GM19324 (cell line): ENCODE results near the gene ERCC4.

Experiments
- ATAC-seq: cut with Tn5 transposase; IDR thresholded peaks from one replicate; pipeline ENCODE4 v1.9.1; 2021; ENCODE audit warnings: mild to moderate bottlenecking, moderate library complexity; ENCODE audit not compliant: unreplicated experiment, low FRiP score

ERCC4 gene

DNA sequence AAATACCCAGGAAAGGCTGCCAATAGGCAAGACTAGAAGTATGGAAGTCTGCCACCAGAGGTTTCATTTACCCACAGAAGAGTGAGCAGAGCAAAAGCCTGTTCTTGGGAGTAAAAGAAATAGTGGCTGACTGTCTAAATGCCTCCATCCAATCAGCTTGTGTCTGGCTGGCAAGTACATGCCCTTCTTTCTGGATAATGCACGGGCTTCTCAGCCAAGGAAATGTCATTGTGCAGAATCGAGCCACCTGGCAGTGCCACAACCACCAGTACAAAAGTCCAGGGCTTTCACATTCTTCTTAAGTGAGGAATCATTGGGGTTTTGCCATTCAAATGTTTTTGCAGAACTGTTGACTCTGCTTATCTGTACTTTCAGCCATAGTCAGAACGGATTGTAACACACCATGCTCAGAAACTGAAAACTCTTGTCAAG lies 10.1 kb upstream of the ERCC4 start:
- ATAC-seq, result no peak

DNA sequence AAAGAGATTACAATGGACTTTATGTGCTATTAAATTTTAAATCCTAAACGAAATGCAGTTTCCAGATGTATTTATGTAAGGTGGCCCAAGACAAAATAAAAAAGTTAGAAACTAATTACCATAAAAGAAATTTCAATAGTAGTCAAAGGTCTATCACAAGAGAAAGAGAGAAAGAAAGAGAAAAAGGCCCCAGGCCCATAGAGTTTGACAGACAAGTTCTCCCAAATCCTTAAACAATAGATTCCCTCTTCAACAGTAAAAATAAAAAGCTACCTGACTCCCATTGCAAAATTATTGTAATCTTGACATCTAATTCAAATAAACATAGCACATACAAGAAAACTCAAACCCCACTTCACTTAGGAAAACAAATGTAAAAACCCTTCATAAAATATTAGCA lies 8.6 kb upstream of the ERCC4 start:
- ATAC-seq, result no peak

DNA sequence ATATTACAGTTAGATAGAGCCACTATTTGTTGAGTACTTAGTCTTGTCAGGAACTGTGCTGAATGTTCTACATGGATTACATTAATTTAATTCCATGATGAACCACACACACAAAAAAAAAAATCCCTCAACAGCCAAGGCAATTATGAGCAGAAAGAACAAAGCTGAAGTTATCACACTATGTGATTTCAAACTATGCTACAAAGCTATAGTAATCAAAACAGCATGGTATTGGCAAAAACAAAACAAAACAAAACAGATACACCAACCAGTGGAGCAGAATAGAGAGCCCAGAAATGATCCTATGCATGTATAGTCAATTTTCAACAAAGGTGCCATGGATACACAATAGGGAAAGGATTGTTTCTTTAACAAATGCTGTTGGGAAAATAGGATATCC lies 8.1 kb upstream of the ERCC4 start:
- no peak for ATAC-seq

DNA sequence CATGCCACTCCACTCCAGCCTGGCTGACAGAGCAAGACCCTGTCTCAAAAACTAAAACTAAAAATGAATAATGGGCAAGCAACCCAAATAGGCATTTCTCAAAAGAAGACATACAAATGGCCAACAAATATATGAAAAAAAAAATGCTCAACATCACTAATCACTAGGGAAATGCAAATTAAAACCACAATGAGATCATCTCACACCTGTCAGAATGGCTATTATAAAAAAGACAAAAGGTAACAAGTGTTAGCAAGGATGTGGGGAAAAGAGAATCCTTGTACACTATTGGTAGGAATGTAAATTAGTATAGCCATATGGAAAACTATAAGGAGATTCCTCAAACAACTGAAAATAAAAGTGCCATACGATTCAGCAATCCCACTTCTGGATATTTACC lies 7.1 kb upstream of the ERCC4 start:
- ATAC-seq, result no peak

GRCh38 chr16:13913374-13914292 lies 6.3 kb upstream of the ERCC4 start:
- ATAC-seq, result no peak

DNA sequence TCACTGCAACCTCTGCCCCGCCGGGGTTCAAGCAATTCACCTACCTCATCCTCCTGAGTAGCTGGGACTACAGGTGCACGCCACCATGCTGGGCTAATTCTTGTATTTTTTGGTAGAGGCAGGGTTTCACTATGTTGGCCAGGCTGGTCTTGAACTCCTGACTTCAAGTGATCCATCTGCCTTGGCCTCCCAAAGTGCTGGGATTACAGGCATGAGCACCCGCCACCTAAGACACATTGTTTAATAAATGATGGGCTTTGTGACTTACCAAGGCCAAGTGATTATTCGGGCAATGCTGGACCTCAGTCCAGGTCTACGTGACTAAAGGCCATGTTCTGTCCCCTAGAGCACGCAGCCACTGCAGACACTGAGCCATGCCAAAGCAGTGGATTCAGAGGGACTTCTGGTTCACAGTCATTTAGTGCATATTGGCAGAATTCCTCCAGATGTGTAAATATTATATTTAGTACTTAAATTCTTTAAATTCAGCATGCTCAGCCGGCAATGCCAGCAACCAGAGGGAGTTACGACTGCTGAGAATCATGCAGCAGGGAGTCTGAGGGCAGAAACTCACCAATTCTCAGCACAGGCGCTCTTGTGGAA lies 4.8 kb upstream of the ERCC4 start:
- no peak for ATAC-seq

- ATAC-seq, result no peak
These were observed 648 bp upstream of the ERCC4 start for GRCh38 chr16:13919330-13919682.

GRCh38 chr16:13920510-13920818 lies 510 bp downstream of the ERCC4 start:
- ATAC-seq, result peak; percentile 0

GRCh38 chr16:13921328-13921727 lies 1.4 kb downstream of the ERCC4 start:
- no peak for ATAC-seq

DNA sequence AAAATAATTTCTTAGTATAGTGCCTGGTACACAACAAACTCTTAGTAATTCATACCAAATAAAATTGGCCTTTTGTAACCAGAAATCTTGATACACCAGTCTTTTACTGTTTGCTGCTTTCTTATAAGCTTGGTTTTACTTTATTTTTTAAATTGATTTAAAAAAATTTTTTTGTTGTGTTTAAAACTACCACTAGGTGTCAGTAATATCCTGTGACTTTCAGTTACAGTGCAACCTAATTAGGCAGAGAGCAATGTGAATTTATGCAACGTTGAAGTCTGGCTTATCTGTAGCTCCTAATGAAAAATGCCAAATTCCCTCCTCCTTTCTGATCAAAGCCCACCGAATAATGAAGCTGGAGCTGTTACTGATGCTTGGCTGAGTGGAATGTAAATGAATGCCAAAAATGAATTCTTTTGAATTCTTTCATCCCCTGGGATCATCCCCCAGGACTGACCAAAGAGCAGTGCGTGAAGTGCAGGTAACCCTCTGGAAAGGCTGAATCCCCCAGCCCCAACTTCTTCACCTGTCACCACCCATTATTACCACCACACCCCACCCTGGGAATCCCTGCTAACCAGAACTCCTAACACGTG lies 3.8 kb downstream of the ERCC4 start:
- ATAC-seq, result no peak

GRCh38 chr16:13926464-13926863 lies 6.5 kb downstream of the ERCC4 start:
- ATAC-seq, result no peak

GRCh38 chr16:13926891-13927290 lies 6.9 kb downstream of the ERCC4 start:
- ATAC-seq, result no peak

GRCh38 chr16:13928646-13929045 lies 8.7 kb downstream of the ERCC4 start:
- no peak for ATAC-seq

GRCh38 chr16:13931845-13932244 lies 11.9 kb downstream of the ERCC4 start:
- no peak for ATAC-seq

DNA sequence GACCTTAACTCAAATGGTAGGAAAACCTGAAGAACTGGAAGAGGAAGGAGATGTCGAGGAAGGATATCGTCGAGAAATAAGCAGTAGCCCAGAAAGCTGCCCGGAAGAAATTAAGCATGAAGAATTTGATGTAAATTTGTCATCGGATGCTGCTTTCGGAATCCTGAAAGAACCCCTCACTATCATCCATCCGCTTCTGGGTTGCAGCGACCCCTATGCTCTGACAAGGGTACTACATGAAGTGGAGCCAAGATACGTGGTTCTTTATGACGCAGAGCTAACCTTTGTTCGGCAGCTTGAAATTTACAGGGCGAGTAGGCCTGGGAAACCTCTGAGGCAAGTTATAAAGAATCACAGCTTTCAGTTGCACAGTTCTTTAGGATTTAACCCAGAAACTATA lies 15.5 kb downstream of the ERCC4 start:
- ATAC-seq, result no peak

DNA sequence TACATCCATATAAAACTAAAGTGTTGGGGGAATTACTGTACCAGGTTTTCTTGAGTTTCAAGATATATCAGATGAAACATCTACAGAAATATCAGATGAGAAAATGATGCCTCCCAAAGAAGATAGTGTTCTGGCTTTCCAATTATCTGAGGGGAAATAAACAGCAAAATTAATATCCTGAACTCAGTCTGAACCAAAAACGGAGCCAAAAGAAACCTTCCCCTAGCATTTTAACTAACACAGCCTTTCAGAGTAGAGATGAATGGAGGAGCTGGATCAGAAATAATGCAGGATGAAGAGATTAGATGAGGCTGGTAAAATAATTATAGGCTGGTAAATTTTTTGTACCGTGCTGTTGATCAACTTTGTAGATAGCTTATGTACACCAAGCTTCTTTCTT lies 16.2 kb downstream of the ERCC4 start:
- ATAC-seq, result no peak

DNA sequence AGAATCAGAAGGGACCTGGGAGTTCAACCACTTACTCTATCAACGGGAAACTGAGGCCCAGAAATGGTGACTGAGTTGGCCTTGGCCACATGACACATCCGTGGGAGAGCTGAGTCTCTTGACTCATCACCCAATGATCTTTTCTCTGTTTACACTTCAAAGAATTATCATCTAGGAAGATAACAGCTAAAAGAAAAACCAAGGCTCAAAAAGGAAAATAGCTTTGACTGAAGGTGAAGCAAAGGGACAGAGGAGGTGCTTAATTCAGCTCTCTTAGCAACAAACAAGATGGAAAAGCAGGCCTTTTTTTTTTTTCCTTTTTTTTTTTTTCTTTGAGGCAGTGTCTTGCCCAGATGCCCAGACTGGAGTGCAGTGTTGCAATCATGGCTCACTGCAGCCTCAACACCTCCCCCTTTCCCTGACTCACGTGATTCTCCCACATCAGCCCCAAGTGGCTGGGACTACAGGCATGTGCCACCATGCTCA lies 16.7 kb downstream of the ERCC4 start:
- ATAC-seq, result no peak

DNA sequence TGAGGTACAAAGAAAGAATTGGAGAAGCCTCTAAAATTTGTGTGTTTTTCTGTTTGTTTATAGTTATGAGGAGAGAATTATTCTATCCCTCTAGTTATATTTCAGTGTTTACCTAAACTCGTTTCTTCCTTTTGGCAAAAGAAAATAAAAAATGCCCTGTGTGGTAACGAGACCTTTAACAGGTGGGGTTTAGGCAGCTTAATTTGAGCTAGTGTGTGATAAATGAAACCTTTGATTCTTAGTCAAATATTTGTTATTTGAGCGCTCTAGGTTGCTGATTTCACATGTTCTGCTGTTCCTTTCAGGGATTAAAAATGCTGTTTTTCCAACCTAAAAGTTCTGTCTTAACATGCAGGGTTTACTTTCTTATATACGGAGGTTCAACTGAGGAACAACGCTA lies 17.5 kb downstream of the ERCC4 start:
- ATAC-seq, result no peak

- ATAC-seq, result no peak
These were observed 18.5 kb downstream of the ERCC4 start for GRCh38 chr16:13938480-13938879.

DNA sequence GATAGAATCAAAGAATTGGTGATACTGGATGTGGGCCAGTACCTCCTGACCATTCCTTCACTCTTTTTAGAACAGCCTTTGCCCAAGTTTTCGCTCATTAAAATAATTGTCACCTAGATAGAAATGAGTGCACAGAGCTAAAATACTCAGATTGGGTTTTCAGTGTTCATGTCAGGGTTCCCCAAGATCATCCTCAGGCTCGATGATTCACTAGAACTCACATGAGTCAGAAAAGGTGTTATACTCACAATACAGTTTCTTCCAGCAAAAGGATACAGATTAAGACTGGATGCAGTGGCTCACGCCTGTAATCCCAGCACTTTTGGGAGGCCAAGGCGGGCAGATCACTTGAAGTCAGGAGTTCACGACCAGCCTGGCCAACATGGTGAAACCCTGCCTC lies 19.9 kb downstream of the ERCC4 start:
- no peak for ATAC-seq

DNA sequence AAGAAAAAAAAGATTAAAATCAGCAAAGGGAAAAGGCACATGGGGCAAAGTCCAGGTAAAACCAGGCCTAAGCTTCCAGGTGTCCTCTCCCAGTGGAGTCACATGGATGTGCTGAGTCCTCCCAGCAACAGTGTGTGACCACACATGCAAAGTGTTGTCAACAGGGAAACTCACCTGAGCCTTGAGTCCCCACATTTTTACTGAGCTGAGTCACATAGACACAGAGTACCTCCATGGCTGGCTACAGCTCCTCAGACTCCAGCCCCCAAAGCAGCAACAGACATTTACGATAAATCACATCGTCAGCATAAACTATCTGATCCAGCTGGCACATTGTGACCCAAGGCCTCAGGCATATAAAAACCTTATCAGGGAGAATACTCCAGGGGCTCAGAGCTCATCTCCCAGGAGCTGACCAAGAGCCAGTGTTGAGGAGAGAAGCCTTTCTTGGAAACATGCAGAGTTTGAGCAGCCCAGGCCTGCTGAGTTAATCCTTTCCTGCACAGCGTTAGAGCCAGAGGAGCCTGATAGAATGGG lies 20.5 kb downstream of the ERCC4 start:
- no peak for ATAC-seq

- ATAC-seq, result no peak
These were observed 24.9 kb downstream of the ERCC4 start for GRCh38 chr16:13944816-13945215.
